Activated T-cell treated with anti-CD3 and anti-CD28 coated beads for 24 hours (primary cell): Measurements from ENCODE around the gene TMEM163.
"Not testable (repeated sequence)": the region's sequence is repeated elsewhere in the genome, so short reads cannot be mapped to it uniquely, and the experiment has no call there.

Source experiments
- DNase-seq: peaks from one replicate; pipeline ENCODE4 v3.0.0-alpha.2; 2020; ENCODE audit warnings: low read depth

Gene TMEM163

DNA sequence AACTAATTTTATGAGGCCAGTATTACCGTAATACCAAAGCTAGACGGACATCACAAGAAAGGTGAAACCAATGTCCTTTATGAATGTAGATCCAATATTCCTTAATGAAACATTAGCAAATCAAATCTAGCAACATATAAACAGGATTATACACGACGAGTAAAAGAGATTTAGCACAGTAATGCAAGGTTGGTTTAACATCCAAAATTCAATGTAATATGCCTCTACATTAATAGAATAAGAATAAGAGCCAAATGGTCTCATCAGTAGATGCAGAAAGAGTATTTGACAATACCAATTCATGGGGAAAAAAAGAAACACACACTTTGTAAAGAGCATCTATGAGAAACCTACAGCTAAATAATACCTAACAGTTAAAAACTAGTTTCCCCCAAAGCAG is 99.5 kb downstream of the TMEM163 start:
- no peak for DNase-seq

- not testable (repeated sequence) for DNase-seq
Observed at GRCh38 chr2:134615480-134615879, 103.3 kb downstream of the TMEM163 start.

GRCh38 chr2:134611316-134611715 is 107.5 kb downstream of the TMEM163 start:
- DNase-seq = no peak

- no peak for DNase-seq
Observed at GRCh38 chr2:134610871-134611270, 107.9 kb downstream of the TMEM163 start.

DNA sequence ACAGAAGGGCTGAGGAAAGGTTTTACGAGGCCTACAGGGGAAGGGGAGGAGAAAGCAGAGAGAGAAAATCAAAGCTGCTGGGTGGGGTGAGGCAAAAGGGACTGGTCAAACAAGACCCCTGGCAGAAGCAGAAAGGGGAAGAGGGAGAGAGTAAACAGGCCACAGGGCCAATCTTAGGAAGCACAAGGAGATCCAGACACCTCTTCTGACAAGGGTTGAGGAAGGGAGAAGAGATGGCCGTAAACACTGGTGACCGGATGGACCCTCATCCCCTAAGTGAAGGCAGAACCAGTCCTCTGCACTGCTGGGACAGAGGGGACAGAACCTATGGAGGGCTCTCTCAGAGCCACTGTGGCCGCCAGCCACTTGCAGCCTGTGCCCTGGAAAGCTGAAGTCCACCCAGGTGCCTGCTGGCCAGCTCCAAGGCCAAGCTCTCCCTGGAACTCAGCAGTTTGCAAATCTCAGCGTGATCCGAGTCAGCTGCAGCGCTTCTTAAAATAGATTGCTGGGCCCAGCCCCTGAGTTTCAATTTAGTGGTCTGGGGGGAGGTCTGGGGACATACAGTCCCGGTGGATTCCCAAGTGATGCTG is 108.8 kb downstream of the TMEM163 start:
- DNase-seq = no peak

DNA sequence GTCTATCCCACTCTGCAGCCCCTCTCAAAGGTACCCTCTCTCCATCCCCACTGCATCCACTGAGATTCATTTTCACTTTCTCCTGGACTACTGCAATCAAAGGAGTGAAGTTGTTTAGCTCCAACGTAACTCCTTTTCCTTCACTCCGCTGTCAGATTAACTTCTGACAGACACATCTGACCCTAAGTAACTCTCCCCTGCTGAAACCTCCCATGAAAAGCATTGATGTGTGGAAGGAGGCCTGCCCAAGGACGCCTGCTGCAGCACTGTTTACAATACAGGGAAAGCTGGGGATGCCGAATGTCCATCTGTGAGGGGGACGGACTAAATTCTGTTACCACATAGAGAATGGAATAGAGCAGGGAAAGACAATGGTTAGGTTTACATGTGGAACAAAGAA is 114.8 kb downstream of the TMEM163 start:
- DNase-seq = no peak

DNA sequence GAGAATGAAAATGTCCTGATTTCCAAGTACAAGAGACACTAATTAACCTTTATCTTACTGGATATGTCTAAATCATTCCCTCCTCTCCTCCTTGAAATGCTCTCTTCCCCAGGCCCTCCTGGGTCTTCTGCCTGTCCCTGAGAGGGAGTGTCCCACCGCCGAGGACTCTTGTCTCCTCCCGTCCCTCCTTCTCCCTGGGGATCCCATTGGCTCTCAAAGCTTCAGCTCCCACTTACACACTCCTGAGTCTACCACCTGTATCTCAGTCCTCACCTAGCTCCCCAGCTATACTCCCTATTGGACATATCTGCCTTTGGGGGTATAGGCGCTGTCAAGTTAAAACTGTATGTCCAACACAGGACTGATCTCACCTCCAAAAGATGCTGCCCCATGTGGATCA is 116.1 kb downstream of the TMEM163 start:
- DNase-seq = no peak

DNA sequence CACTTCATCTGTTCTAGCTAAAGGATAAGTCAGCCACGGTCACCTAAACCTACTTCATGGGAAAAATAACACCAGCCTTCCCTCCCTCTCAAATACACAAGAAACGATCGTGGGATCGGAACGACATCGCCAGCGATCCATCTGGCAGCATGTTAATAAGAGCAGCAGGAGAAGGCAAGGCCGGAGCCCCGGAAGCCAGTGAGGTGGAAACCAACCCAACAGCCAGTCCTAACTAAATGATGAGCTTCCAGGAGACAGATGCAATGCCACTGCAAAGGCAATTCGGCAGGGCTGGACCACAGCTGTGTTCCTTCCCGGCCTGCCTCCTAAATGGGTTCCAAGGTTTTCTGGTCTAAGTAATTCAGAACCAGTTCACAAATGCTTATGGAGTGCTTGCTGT is 117.5 kb downstream of the TMEM163 start:
- no peak for DNase-seq

DNA sequence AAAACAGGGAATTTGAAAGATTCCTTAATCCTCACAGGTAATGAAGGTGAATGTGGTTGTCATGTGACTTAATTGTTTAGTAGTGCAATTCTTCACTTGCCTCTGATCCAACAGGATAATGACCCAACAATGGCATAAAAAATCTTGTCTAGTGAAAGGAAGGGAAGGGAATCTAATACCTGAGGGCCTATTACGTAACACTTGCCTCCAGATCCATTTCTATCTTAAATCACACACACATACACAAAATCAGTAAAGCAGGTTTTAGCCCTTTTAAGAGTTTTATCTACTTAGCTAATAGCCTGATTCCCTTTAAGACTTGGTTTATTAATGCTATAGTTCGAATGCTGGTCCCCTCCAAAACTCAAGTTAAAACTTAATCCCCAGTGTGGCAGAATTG is 118.6 kb downstream of the TMEM163 start:
- DNase-seq = no peak

DNA sequence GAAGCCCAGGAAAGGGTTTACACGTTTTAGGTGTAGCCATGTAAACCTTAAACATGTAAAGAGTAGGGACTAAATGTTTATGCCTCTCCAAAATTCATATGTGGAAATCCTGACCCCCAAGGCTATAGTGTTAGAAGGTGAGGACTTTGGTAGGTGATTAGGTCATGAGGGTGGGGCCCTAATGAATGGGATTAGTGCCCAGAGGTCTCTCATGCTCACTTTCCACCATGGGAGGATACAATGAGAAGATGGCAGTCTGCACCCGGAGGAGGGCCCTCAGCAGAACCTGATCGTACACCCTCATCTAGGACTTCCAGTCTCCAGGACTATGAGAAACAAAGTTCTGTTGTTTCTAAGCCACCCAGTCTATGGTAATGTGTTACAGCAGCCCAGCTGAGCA is 119.6 kb downstream of the TMEM163 start:
- no peak for DNase-seq

- DNase-seq = no peak
Observed at GRCh38 chr2:134594399-134594798, 124.4 kb downstream of the TMEM163 start.

- no peak for DNase-seq
Observed at GRCh38 chr2:134593519-134593918, 125.3 kb downstream of the TMEM163 start.

- no peak for DNase-seq
Observed at GRCh38 chr2:134592377-134592776, 126.4 kb downstream of the TMEM163 start.

DNA sequence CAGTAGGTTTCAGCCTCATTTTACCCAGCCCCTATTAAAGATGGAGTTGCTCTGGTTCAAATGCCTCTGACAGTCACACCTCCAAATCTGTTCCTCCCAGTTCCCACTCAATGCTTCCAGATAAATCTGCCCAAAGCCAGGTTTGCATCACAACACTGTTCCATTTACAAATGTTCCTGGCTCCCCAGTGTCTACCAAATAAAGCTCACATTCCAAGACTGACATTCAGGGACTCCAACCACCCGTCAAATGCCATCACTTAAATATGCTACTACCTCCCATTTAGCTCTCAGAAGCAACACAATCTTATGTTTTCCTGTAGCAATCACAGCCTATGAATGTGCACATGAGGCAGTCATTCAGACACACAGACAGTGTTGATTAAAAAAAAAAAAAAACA is 127.3 kb downstream of the TMEM163 start:
- no peak for DNase-seq

- DNase-seq = no peak
Observed at GRCh38 chr2:134590679-134591078, 128.1 kb downstream of the TMEM163 start.

DNA sequence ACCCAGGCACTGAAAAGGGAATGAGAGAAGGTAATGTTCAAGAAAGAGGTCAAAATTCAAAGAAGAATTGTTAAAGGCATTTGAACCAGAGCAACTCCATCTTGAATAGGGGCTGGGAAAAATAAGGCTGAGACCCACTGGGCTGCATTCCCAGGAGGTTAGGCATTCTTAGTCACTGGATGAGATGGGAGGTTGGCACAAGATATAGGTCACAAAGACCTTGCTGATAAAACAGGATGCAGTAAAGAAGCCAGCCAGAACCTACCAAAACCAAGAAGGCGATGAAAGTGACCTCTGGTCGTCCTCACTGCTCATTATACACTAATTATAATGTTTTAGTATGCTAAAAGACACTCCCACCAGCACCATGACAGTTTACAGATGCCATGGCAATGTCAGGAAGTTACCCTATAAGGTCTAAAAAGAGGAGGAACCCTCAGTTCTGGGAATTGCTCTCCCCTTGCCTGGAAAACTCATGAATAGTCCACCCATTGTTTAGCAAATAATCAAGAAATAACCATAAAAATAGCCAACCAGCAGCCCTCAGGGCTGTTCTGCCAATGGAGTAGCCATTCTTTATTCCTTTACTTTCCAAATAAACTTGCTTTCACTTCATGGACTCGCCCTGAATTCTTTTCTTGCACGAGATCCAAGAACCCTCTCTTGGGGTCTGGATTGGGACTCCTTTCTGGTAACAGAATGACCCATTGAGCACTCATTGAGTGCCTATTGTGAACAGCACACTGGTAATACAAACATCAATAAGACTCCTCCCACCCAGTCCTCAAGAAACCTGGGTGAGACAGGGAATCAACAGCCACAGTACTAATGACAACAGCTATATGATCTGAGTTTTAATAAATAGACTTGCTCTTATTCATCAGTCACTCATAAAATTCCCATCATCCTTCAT is 129.4 kb downstream of the TMEM163 start:
- not testable (repeated sequence) for DNase-seq

GRCh38 chr2:134588556-134588955 is 130.2 kb downstream of the TMEM163 start:
- DNase-seq = no peak

GRCh38 chr2:134586326-134586965 is 132.4 kb downstream of the TMEM163 start:
- no peak for DNase-seq

DNA sequence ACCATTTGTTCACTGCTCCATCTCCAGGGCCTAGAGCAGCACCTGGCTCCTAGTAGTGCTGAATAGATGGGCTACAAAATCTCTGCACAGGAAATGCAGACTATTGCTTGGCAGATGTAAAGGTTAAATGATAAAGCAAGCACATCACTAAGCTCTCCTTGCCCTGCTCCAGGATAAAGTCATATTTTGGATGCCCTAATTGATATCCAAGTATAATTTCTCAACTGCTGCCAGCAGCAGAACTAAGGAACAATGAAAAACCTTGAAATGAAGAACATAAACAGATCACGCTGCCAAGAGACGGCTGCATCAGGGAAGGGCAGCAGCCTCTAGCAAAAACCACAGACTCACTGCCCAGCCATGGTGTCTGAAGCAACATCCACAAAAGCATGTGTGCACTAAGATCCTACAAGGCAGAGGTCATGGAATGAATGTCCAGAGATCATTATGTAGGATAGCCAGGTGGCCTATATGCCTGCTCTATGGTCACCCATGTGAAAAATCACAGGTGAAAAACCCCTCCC is 134.7 kb downstream of the TMEM163 start:
- DNase-seq = no peak

DNA sequence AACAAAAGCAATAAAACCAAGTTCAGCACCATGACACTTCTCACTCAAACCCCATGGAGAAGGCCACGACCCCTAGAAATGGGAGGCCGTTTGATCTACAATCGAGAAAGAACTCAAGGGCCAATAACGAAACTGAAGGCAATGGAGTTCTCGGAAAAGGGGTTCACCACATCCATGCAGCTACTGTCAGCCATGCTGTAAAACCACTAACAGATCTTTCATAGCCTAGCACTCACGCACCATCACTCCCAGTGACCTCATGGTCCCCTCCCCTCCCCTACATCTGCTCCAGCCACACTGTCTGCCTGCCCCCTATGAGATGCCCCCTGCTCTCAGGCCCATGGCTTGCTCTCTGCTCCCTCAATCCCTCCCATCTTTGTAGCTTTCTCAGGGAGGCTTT is 135.3 kb downstream of the TMEM163 start:
- no peak for DNase-seq

- no peak for DNase-seq
Observed at GRCh38 chr2:134582547-134582899, 136.3 kb downstream of the TMEM163 start.

GRCh38 chr2:134581877-134582546 is 136.8 kb downstream of the TMEM163 start:
- no peak for DNase-seq
